Lower leg skin (tissue), 4 donors: ENCODE results near the gene TXNDC15. TPM values are rescaled to one million over a fixed set of nuclear protein-coding genes. Genes with fewer than 3 reads are reported as not detected.

Source experiments
- DNase-seq, 2 donors: peaks; one replicate each; pipeline ENCODE4 v3.0.0-alpha.2; 2019; ENCODE audit warnings: low spot score in 2 of 2
- H3K4me3 ChIP-seq: fragments of 200-600 bp; sonication (generic); 2 replicates; pipeline ENCODE4 v1.5.1; 2017; ENCODE audit warnings: mild to moderate bottlenecking, low read depth; ENCODE audit not compliant: poor library complexity, severe bottlenecking
- CTCF ChIP-seq, 3 donors: fragments of 450-650 bp; IDR thresholded peaks; one replicate each; pipeline ENCODE4 v1.5.1; 2016; ENCODE audit warnings: antibody characterized with exemption in 3 of 3, mild to moderate bottlenecking in 3 of 3, moderate library complexity in 2 of 3
- POLR2A ChIP-seq, 2 donors: fragments of 450-650 bp; IDR thresholded peaks; one replicate each; pipeline ENCODE4 v1.6.1; 2016 to 2017; ENCODE audit warnings: antibody characterized with exemption in 2 of 2, mild to moderate bottlenecking in 1 of 2, moderate library complexity in 1 of 2
- WGBS, 2 donors: methylation state at CpG; one replicate each; pipeline ENCODE4 v1.1.5; 2018; 5-methylcytosine and 5-hydroxymethylcytosine counted together
- intact Hi-C: fragments of 100-400 bp; cut with DNase I; formaldehyde crosslinking; loops from one replicate; pipeline ENCODE4 v1.15.0; 2023; ENCODE audit warnings: low total_unique reads
- total RNA-seq, 4 donors: library from RNA; depleted of rRNA; stranded (reverse); fragments of >200 nt; gene quantifications; one replicate each; pipeline ENCODE4 v1.1.0, GENCODE V29; 2016

The TXNDC15 gene
- 10 to 100 TPM; 32.4 to 71.7 (median 49.7) TPM for total RNA-seq

- H3K4me3 ChIP-seq, result peak within 1 kb of the TSS; percentile 74
- no peak for TF ChIP-seq POLR2A (IDR thresholded peaks at IDR 0.05)
- TF ChIP-seq CTCF (IDR thresholded peaks at IDR 0.05), result no peak
- 2 to 7% methylated on average over 25 to 64 of the region's 79 CpGs for WGBS, 2 donors
- peak; percentile 80 to 96 for DNase-seq
- intact Hi-C loops, result no loop called here
These were observed at the start of gene TXNDC15 for GRCh38 chr5:134873987-134874830. TXNDC15 (plus strand) TSS chr5:134874371; CDS start chr5:134874428, 57 bp downstream.

- no peak overlapping the region for H3K4me3 ChIP-seq
- no peak for TF ChIP-seq POLR2A (IDR thresholded peaks at IDR 0.05)
- no peak for TF ChIP-seq CTCF (IDR thresholded peaks at IDR 0.05)
- no peak for DNase-seq
- intact Hi-C loops, result loop anchor here (10.0 kb wide), 1 partner anchor 160 kb away; no protein-coding TSS in a partner anchor
- WGBS, 2 donors, result 73 to 79% methylated on average over 1 of the region's 1 CpG
These were observed 49.5 kb upstream of the TXNDC15 start for GRCh38 chr5:134824681-134825080.

GRCh38 chr5:134825212-134825611 is 49.0 kb upstream of the TXNDC15 start:
- intact Hi-C loops, result loop anchor here (10.0 kb wide), 1 partner anchor 160 kb away; no protein-coding TSS in a partner anchor
- H3K4me3 ChIP-seq, result no peak overlapping the region
- 88 to 89% methylated on average over 7 of the region's 7 CpGs for WGBS, 2 donors
- TF ChIP-seq POLR2A (IDR thresholded peaks at IDR 0.05), result no peak
- no peak for TF ChIP-seq CTCF (IDR thresholded peaks at IDR 0.05)
- no peak for DNase-seq

GRCh38 chr5:134833340-134834032 is 40.7 kb upstream of the TXNDC15 start:
- no peak for TF ChIP-seq CTCF (IDR thresholded peaks at IDR 0.05)
- TF ChIP-seq POLR2A (IDR thresholded peaks at IDR 0.05), result no peak
- no peak overlapping the region for H3K4me3 ChIP-seq
- no peak for DNase-seq
- intact Hi-C loops, result no loop called here
- 90 to 93% methylated on average over 3 of the region's 3 CpGs for WGBS, 2 donors

- no peak for DNase-seq
- H3K4me3 ChIP-seq, result no peak overlapping the region
- TF ChIP-seq CTCF (IDR thresholded peaks at IDR 0.05) (no peak), POLR2A (IDR thresholded peaks at IDR 0.05) (no peak)
- intact Hi-C loops, result no loop called here
- WGBS, 2 donors, result 99% methylated on average over 2 of the region's 2 CpGs
These were observed 38.5 kb upstream of the TXNDC15 start for GRCh38 chr5:134835623-134836022.
